ENCODE results near the gene AKAP13. TPM values are rescaled to one million over a fixed set of nuclear protein-coding genes. Genes with fewer than 3 reads are reported as not detected.

Gene AKAP13
- polyA plus RNA-seq, 1 experiment = 13.6 TPM

DNA sequence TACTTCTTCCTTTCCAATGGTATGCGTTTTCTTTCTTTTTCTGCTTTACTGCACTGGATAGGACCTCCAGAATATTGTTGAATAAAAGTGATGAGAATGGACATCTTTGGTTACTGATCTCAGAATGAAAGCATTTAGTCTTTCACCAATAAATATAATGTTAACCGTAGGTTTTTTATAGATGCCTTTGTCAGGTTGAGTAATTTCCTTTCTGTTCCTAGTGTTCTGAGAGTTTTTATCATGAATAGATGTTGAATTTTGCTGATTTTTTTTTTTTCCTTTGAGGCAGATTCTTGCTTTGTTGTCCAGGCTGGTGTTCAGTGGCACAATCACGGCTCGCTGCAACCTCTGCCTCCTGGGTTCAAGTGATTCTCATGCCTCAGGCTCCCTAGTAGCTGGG is 255.9 kb downstream of the AKAP13 start:
- POLR2A ChIA-PET = no interaction called here
- no peaks in the 10 kb centered on the region for H3K36me3 ChIP-seq (ENCODE audit: control insufficient read depth, insufficient read depth, low read length)
- CTCF ChIA-PET = no interaction called here
- no peak for TF ChIP-seq CTCF (IDR thresholded peaks at IDR 0.05; ENCODE audit: insufficient read depth, low read depth, low read length)
- no peak for DNase-seq (ENCODE audit: low read depth)
- H3K27me3 ChIP-seq (ENCODE audit: control insufficient read depth, insufficient read depth, low read length) = no peaks in the 10 kb centered on the region
- no peak overlapping the region for H3K4me3 ChIP-seq (ENCODE audit: low read depth, low read length)

GRCh38 chr15:85639752-85640381 is 259.5 kb downstream of the AKAP13 start:
- ChIA-PET CTCF (interaction anchor here (1.2 kb wide), 1 partner anchor 14 kb away, joined by 4 read pairs; no protein-coding TSS in a partner anchor), POLR2A (no interaction called here)
- peak; percentile 71 for DNase-seq (ENCODE audit: low read depth)
- TF ChIP-seq CTCF (IDR thresholded peaks at IDR 0.05; ENCODE audit: insufficient read depth, low read depth, low read length) = no peak
- H3K27me3 ChIP-seq (ENCODE audit: control insufficient read depth, insufficient read depth, low read length) = no peaks in the 10 kb centered on the region
- H3K36me3 ChIP-seq (ENCODE audit: control insufficient read depth, insufficient read depth, low read length) = 0 out of 2 replicates have a peak, but pooled peaks cover 2% of the 10 kb centered on the region
- H3K4me3 ChIP-seq (ENCODE audit: low read depth, low read length) = no peak overlapping the region

- CTCF ChIA-PET = interaction anchor here (0.7 to 1.2 kb wide), 3 partner anchors 23 to 345 kb away, joined by 3 to 4 read pairs (median 4); no protein-coding TSS in a partner anchor
- Histone ChIP-seq H3K4me3 (ENCODE audit: low read depth, low read length) (no peak overlapping the region), H3K27me3 (ENCODE audit: control insufficient read depth, insufficient read depth, low read length) (no peaks in the 10 kb centered on the region), H3K36me3 (ENCODE audit: control insufficient read depth, insufficient read depth, low read length) (0 out of 2 replicates have a peak, but pooled peaks cover 2% of the 10 kb centered on the region)
- POLR2A ChIA-PET = no interaction called here
- no peak for TF ChIP-seq CTCF (IDR thresholded peaks at IDR 0.05; ENCODE audit: insufficient read depth, low read depth, low read length)
- DNase-seq (ENCODE audit: low read depth) = no peak
These were observed 261.8 kb downstream of the AKAP13 start for GRCh38 chr15:85642065-85642692.

DNA sequence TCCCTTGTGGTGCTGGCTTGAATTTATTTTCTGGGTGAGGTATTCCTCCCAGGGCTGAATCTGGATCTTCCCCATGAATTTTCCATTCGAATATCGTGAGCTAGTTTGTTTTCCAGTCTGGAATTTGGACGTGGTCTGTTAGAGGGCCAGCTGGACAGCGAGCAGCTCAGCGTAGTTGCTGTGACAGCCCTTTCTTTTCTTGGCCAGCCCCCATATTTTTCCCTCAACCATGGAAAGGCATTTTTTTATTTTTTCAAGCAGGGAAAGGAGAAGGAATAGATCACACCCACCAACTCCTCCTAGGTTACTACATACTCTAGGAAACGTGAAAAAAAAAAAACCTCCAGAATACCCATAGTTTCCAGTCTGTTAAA is 262.3 kb downstream of the AKAP13 start:
- CTCF ChIA-PET = interaction anchor here (0.7 to 1.2 kb wide), 3 partner anchors 23 to 346 kb away, joined by 3 to 4 read pairs (median 4); no protein-coding TSS in a partner anchor

More for the DNA sequence above, 262.3 kb downstream of the AKAP13 start:
- no peaks in the 10 kb centered on the region for H3K27me3 ChIP-seq (ENCODE audit: control insufficient read depth, insufficient read depth, low read length)
- no peak for TF ChIP-seq CTCF (IDR thresholded peaks at IDR 0.05; ENCODE audit: insufficient read depth, low read depth, low read length)
- POLR2A ChIA-PET = no interaction called here
- H3K4me3 ChIP-seq (ENCODE audit: low read depth, low read length) = no peak overlapping the region
- H3K36me3 ChIP-seq (ENCODE audit: control insufficient read depth, insufficient read depth, low read length) = 0 out of 2 replicates have a peak, but pooled peaks cover 2% of the 10 kb centered on the region
- DNase-seq (ENCODE audit: low read depth) = no peak

Measured in BJ (cell line).